K562 (cell line): ENCODE data around the gene LAGE3. TPM values are rescaled to one million over a fixed set of nuclear protein-coding genes. Genes with fewer than 3 reads are reported as not detected.

Experiments used
- ATAC-seq: fragments of 200-7000 bp; cut with Tn5 transposase; 3 replicates; pipeline ENCODE4 v1.9.1; 2020; ENCODE audit warnings: moderate library complexity
- BruUV-seq: library from RNA; stranded (reverse); fragments of 400-500 nt; replicated peaks from 2 replicates; lab custom pipeline; 2021; lab: Mats Ljungman, UMichigan
- CTCF ChIA-PET: fragments of 300-600 bp; formaldehyde crosslinking; extraction: SDS; loops from one replicate; lab custom pipeline; 2021; ENCODE audit warnings: low intra/inter-chr PET ratio; lab: Yijun Ruan, JAX
- POLR2A ChIA-PET: fragments of 300-600, 350-650 bp; sonication (Branson Sonifier 250); formaldehyde crosslinking; extraction: SDS; loops from one replicate; lab custom pipeline; 2021; ENCODE audit warnings: antibody characterized with exemption, inconsistent platforms; lab: Yijun Ruan, JAX
- DNase-seq, 4 experiments: peaks; one replicate each; pipeline versions ENCODE4 v3.0.0 to v3.0.0-alpha.2; 2011 to 2018; ENCODE audit warnings: low spot score in 3 of 4, mixed read lengths in 3 of 4; ENCODE audit errors: extremely low read depth in 1 of 4
- FAIRE-seq: peaks from 2 replicates; lab custom pipeline; 2011; peaks lifted over from hg19 to GRCh38; lab: Jason Lieb, UNC
- H2AFZ ChIP-seq: 2 replicates; pipeline ENCODE4 v1.6.0; 2011; ENCODE audit warnings: low read depth, low read length, control low read depth, inconsistent platforms
- H3K27ac ChIP-seq: fragments of 200-600 bp; 3 replicates; pipeline ENCODE4 v1.8.0; 2011; ENCODE audit warnings: low read depth, mild to moderate bottlenecking, control low read depth, inconsistent platforms, low read length, moderate library complexity, mixed read lengths; ENCODE audit errors: extremely low read depth
- H3K27me3 ChIP-seq, 2 experiments: fragments of 300-600 bp in 1 of 2; 2 replicates in 1 of 2; 3 replicates in 1 of 2; pipeline versions ENCODE4 v1.6.0 to v1.8.0; 2011; ENCODE audit warnings: inconsistent platforms in 2 of 2, low read length in 2 of 2, mild to moderate bottlenecking in 1 of 2, mixed read lengths in 1 of 2, moderate library complexity in 1 of 2; ENCODE audit not compliant: control insufficient read depth in 2 of 2, insufficient read depth in 2 of 2
- H3K36me3 ChIP-seq: fragments of 300-600 bp; 3 replicates; pipeline ENCODE4 v1.8.0; 2011; ENCODE audit warnings: mild to moderate bottlenecking, low read length, inconsistent platforms; ENCODE audit not compliant: control insufficient read depth, insufficient read depth
- H3K4me1 ChIP-seq, 2 experiments: fragments of 200-600 bp in 1 of 2; replicated peaks in 1 of 2; 2 replicates in 1 of 2; 3 replicates in 1 of 2; pipeline versions ENCODE4 v1.5.1 to v1.8.0; 2011; ENCODE audit warnings: inconsistent platforms in 2 of 2, low read length in 2 of 2, mild to moderate bottlenecking in 1 of 2, mixed read lengths in 1 of 2, moderate library complexity in 1 of 2; ENCODE audit not compliant: control insufficient read depth in 2 of 2, insufficient read depth in 2 of 2
- H3K4me2 ChIP-seq: 2 replicates; pipeline ENCODE4 v1.6.1; 2011; ENCODE audit warnings: low read length, control low read depth, inconsistent platforms, mixed read lengths; ENCODE audit not compliant: insufficient read depth
- H3K4me3 ChIP-seq: fragments of 200-600 bp; sonication (generic), shearing (Covaris generic); 2 replicates; pipeline ENCODE4 v1.5.1; 2016; ENCODE audit warnings: control low read depth, inconsistent platforms
- H3K79me2 ChIP-seq: fragments of 200-600 bp; 3 replicates; pipeline ENCODE4 v1.8.0; 2011; ENCODE audit warnings: low read length, inconsistent platforms; ENCODE audit not compliant: control insufficient read depth, insufficient read depth
- H3K9ac ChIP-seq, 2 experiments: 2 replicates each; pipeline versions ENCODE4 v1.6.0 to v1.6.1; 2011; ENCODE audit warnings: low read depth in 2 of 2, low read length in 2 of 2, control low read depth in 1 of 2, inconsistent platforms in 1 of 2, mild to moderate bottlenecking in 1 of 2, mixed read lengths in 1 of 2; ENCODE audit not compliant: insufficient read depth in 1 of 2
- H3K9me1 ChIP-seq: one replicate; pipeline ENCODE4 v1.6.0; 2011; ENCODE audit warnings: inconsistent platforms, mild to moderate bottlenecking, low read length, moderate library complexity; ENCODE audit not compliant: control insufficient read depth, insufficient read depth
- H3K9me3 ChIP-seq: replicated peaks from 2 replicates; pipeline ENCODE4 v1.5.1; 2011; ENCODE audit warnings: low read depth, low read length, inconsistent platforms; ENCODE audit not compliant: control insufficient read depth, insufficient read depth
- H4K20me1 ChIP-seq: replicated peaks from 2 replicates; pipeline ENCODE4 v1.6.1; 2011; ENCODE audit warnings: low read length, inconsistent platforms, mixed read lengths; ENCODE audit not compliant: control insufficient read depth, insufficient read depth
- CEBPG ChIP-seq, 3 experiments: fragments of 200-800 bp in 1 of 3; sonication (Bioruptor generic) in 1 of 3; sonication (generic) in 1 of 3; formaldehyde crosslinking in 1 of 3; IDR thresholded peaks in 2 of 3; conservative IDR thresholded peaks in 1 of 3; 2 replicates each; pipeline versions ENCODE4 v1.6.1 to v1.8.0; 2016 to 2022; ENCODE audit warnings: missing compliant biosample characterization in 2 of 3, missing genetic modification characterization in 2 of 3, mild to moderate bottlenecking in 1 of 3, missing genetic modification reagents in 1 of 3
- COPS2 ChIP-seq: fragments of 450-650 bp; conservative IDR thresholded peaks from 2 replicates; pipeline ENCODE4 v1.6.1; 2016; ENCODE audit warnings: mild to moderate bottlenecking, moderate library complexity
- ESRRA ChIP-seq: fragments of 450-650 bp; IDR thresholded peaks from 2 replicates; pipeline ENCODE4 v1.6.1; 2014; ENCODE audit warnings: low read depth, mild to moderate bottlenecking, moderate library complexity, borderline replicate concordance
- FIP1L1 ChIP-seq: fragments of 200-400 bp; formaldehyde crosslinking; IDR thresholded peaks from 2 replicates; pipeline ENCODE4 v1.6.1; 2018; ENCODE audit warnings: mild to moderate bottlenecking, low read depth, low read length; ENCODE audit not compliant: poor library complexity, severe bottlenecking
- GATAD2B ChIP-seq: fragments of 450-650 bp; IDR thresholded peaks from 2 replicates; pipeline ENCODE4 v1.6.1; 2017; ENCODE audit warnings: mild to moderate bottlenecking, borderline replicate concordance
- GTF2E2 ChIP-seq: fragments of 200-800 bp; sonication (Bioruptor generic); IDR thresholded peaks from 2 replicates; pipeline ENCODE4 v1.6.1; 2016; ENCODE audit warnings: missing genetic modification characterization, missing compliant biosample characterization
- HMGXB4 ChIP-seq: sonication (generic); formaldehyde crosslinking; IDR thresholded peaks from 2 replicates; pipeline ENCODE4 v1.8.1; 2023; ENCODE audit warnings: mild to moderate bottlenecking, missing genetic modification reagents
- L3MBTL2 ChIP-seq: fragments of 450-650 bp; IDR thresholded peaks from 2 replicates; pipeline ENCODE4 v1.6.1; 2016; ENCODE audit warnings: mild to moderate bottlenecking, moderate library complexity
- NCOR1 ChIP-seq: fragments of 450-650 bp; IDR thresholded peaks from 2 replicates; pipeline ENCODE4 v1.6.1; 2016; ENCODE audit warnings: mild to moderate bottlenecking, moderate library complexity
- RBM17 ChIP-seq: fragments of 200-400 bp; formaldehyde crosslinking; IDR thresholded peaks from 2 replicates; pipeline ENCODE4 v1.6.1; 2017; ENCODE audit warnings: low read depth, mild to moderate bottlenecking, low read length, borderline replicate concordance
- THRB ChIP-seq: fragments of 450-650 bp; formaldehyde crosslinking; conservative IDR thresholded peaks from 2 replicates; pipeline ENCODE4 v1.4.0; 2022; ENCODE audit warnings: mild to moderate bottlenecking, missing genetic modification characterization
- TRIM28 ChIP-seq: fragments of 450-650 bp; IDR thresholded peaks from 2 replicates; pipeline ENCODE4 v1.6.1; 2017
- U2AF1 ChIP-seq: fragments of 200-400 bp; formaldehyde crosslinking; optimal IDR thresholded peaks from 2 replicates; pipeline ENCODE3; 2017; ENCODE audit warnings: mild to moderate bottlenecking, low read depth, low read length, moderate library complexity
- WGBS: fragments of 100-300 bp; shearing (Covaris generic); methylation state at CpG from one replicate; pipeline ENCODE4 v1.1.6; 2016; ENCODE audit warnings: low coverage, mixed read lengths; ENCODE audit not compliant: insufficient coverage; ENCODE audit errors: missing lambda C conversion rate; 5-methylcytosine and 5-hydroxymethylcytosine counted together
- in situ Hi-C: fragments of 300-500 bp; cut with MboI; formaldehyde crosslinking; loops from 4 replicates; pipeline ENCODE4 v1.15.0; 2018; ENCODE audit warnings: inconsistent platforms, mixed read lengths
- intact Hi-C: fragments of 100-400 bp; cut with micrococcal nuclease; formaldehyde crosslinking; loops from 2 replicates; pipeline ENCODE4 v1.14.2; 2022
- polyA plus RNA-seq, 8 experiments: library from polyadenylated mRNA; depleted of rRNA in 4 of 8; stranded (reverse) in 5 of 8; unstranded in 3 of 8; fragments of >200 nt; fragmentation: Nextera tagmentation in 2 of 8; fragmentation: Illumina TruSeq in 1 of 8; extraction: Ambion mirVana in 2 of 8; extraction: Trizol in 1 of 8; gene quantifications; 2 replicates each; pipeline versions ENCODE4 v1.2.1 to v1.2.3, GENCODE V29; 2011 to 2014; ENCODE audit warnings: inconsistent platforms in 1 of 8, missing spikeins in 1 of 8
- total RNA-seq, 7 experiments: library from RNA; depleted of rRNA in 6 of 7; stranded (reverse); fragments of >200 nt in 6 of 7; fragmentation: Illumina TruSeq in 2 of 7; extraction: Trizol in 2 of 7; gene quantifications; 2 replicates each; pipeline versions ENCODE4 v1.2.1 to v1.2.3, GENCODE V29; 2011 to 2021; ENCODE audit warnings: low replicate concordance in 1 of 7

The LAGE3 gene
- total and polyA plus RNA-seq, 9 of the 15 experiments (the other 6 are each of a cell fraction or from before 2014, with no cell fraction given), result 28.2 to 125 (median 35.8) TPM

GRCh38 chrX:154470434-154470833, 8.6 kb downstream of the LAGE3 start:
- in situ Hi-C loops (no loop called here), intact Hi-C loops (no loop called here)
- H3K4me1 ChIP-seq, result peaks cover 0 to 14% of the 10 kb centered on the region in 2 experiments; a peak in 2 of 5 replicates
- no peaks in the 10 kb centered on the region for H3K9me1 ChIP-seq
- CTCF ChIA-PET, result no interaction called here
- H4K20me1 ChIP-seq, result no peaks in the 10 kb centered on the region
- no peak overlapping the region for H3K27ac ChIP-seq
- no peak for FAIRE-seq
- H3K79me2 ChIP-seq, result no peaks in the 10 kb centered on the region
- no peak overlapping the region; a peak in 1 of 4 replicates for H3K9ac ChIP-seq
- H3K4me2 ChIP-seq, result no peak overlapping the region
- WGBS, result 94% methylated on average over 5 of the region's 14 CpGs
- ATAC-seq, result no peak
- no peak for DNase-seq
- H3K36me3 ChIP-seq, result peaks cover 67% of the 10 kb centered on the region; the same call in 2 of the 3 replicates
- no peak for TF ChIP-seq HMGXB4 (CRISPR knock-in tag)
- no peak for TF ChIP-seq RBM17
- TF ChIP-seq FIP1L1, result no peak
- TF ChIP-seq L3MBTL2, result no peak
- no peak for TF ChIP-seq U2AF1
- TF ChIP-seq ESRRA, result no peak
- TF ChIP-seq GATAD2B, result no peak
- TF ChIP-seq CEBPG (CRISPR knock-in tag; IDR thresholded peaks at IDR 0.05), result no peak
- no peak for TF ChIP-seq CEBPG (tag; conservative IDR thresholded peaks at IDR 0.05 in 1 of 2, IDR thresholded peaks at IDR 0.05 in 1 of 2)
- TF ChIP-seq GTF2E2, result no peak
- no peak for TF ChIP-seq NCOR1
- no peak for TF ChIP-seq TRIM28
- TF ChIP-seq THRB, result no peak
- TF ChIP-seq COPS2, result no peak
- no peak overlapping the region for H2AFZ ChIP-seq
- POLR2A ChIA-PET, result interaction anchor here (1.1 kb wide), 1 partner anchor 8 kb away, joined by 4 read pairs; the partner anchor contains the start of gene LAGE3
- no TSS peak for BruUV-seq
- no peaks in the 10 kb centered on the region for H3K27me3 ChIP-seq
- no peak overlapping the region for H3K4me3 ChIP-seq
- H3K9me3 ChIP-seq, result no peaks in the 10 kb centered on the region
